Heart right ventricle (tissue), 16 donors: ENCODE results near the gene NPTXR. TPM values are rescaled to one million over a fixed set of nuclear protein-coding genes. Genes with fewer than 3 reads are reported as not detected.

Experiments used
- ATAC-seq, 8 donors: fragments of 200-7000 bp; cut with Tn5 transposase; one replicate each; pipeline ENCODE4 v1.9.1; 2020; ENCODE audit warnings: mild to moderate bottlenecking in 8 of 8, moderate library complexity in 8 of 8, moderate number of reproducible peaks in 1 of 8
- DNase-seq, 2 donors: peaks; one replicate each; pipeline ENCODE4 v3.0.0-alpha.2; 2020
- H3K27ac ChIP-seq, 10 donors: fragments of 200-600 bp; sonication (generic) in 2 of 10; one replicate each; pipeline versions ENCODE4 v1.5.0 to v1.8.0; 2020 to 2022; ENCODE audit warnings: mild to moderate bottlenecking in 3 of 10
- H3K27me3 ChIP-seq, 7 donors: fragments of 200-600 bp; one replicate each; pipeline ENCODE4 v1.8.0; 2021 to 2022; ENCODE audit warnings: mild to moderate bottlenecking in 2 of 7
- H3K36me3 ChIP-seq, 9 donors: fragments of 200-600 bp; sonication (generic) in 1 of 9; one replicate each; pipeline versions ENCODE4 v1.5.0 to v1.8.0; 2020 to 2022; ENCODE audit warnings: mild to moderate bottlenecking in 2 of 9
- H3K4me1 ChIP-seq, 9 donors: fragments of 200-600 bp; sonication (generic) in 1 of 9; one replicate each; pipeline versions ENCODE4 v1.5.0 to v1.8.0; 2020 to 2022; ENCODE audit warnings: mild to moderate bottlenecking in 4 of 9
- H3K4me3 ChIP-seq, 10 donors: fragments of 200-600 bp; sonication (generic) in 2 of 10; one replicate each; pipeline versions ENCODE4 v1.5.0 to v1.8.0; 2020 to 2022; ENCODE audit warnings: mild to moderate bottlenecking in 7 of 10, moderate library complexity in 2 of 10
- H3K9me3 ChIP-seq, 11 donors: fragments of 200-600 bp in 10 of 11; sonication (generic) in 2 of 11; one replicate each; pipeline versions ENCODE4 v1.5.0 to v1.8.0; 2013 to 2022; ENCODE audit warnings: mild to moderate bottlenecking in 2 of 11, control low read depth in 1 of 11, moderate library complexity in 1 of 11
- CTCF ChIP-seq, 9 donors: fragments of 200-600 bp; sonication (generic) in 2 of 9; IDR thresholded peaks; one replicate each; pipeline versions ENCODE4 v1.5.0 to v1.8.0; 2021 to 2022; ENCODE audit warnings: antibody characterized with exemption in 9 of 9, mild to moderate bottlenecking in 5 of 9, moderate library complexity in 1 of 9
- WGBS, 2 donors: extraction: QIAGEN DNeasy Blood & Tissue Kit; methylation state at CpG; one replicate each; pipeline ENCODE4 v1.1.7; 2013; ENCODE audit warnings: inconsistent platforms in 1 of 2; 5-methylcytosine and 5-hydroxymethylcytosine counted together
- intact Hi-C, 10 donors: fragments of 100-400 bp; cut with DNase I; formaldehyde crosslinking; loops; one replicate each; pipeline versions ENCODE4 v1.11.1 to v1.14.2; 2022
- polyA plus RNA-seq, 2 donors: library from polyadenylated mRNA; stranded (reverse); fragments of 200-250 nt; gene quantifications; one replicate each; pipeline ENCODE4 v1.2.3, GENCODE V29; 2013
- total RNA-seq, 10 donors: library from RNA; stranded (reverse); fragmentation: NEBNext Ultra II Directional in 3 of 10; extraction: Animal tissue kit (Norgen Biotek cat#: 25700) in 3 of 10; gene quantifications; one replicate each; pipeline versions ENCODE4 v1.2.1 to v1.2.4, GENCODE V29; 2021 to 2023
- donor health status: Arrhythmogenic right ventricular cardiomyopathy.
- donor health status: ischemic (EF 13 %, LVEDD 7.1; RV severe dilation, severe dysfunction).
- donor health status: healthy with polysubstance abuse.
- donor health status: DM: no; HTN: yes; CAD: no.
- donor health status: DM: no; HTN: no; CAD: no.
- donor health status: ischemic (EF 25% LVEDD 6.9; RV normal size, moderate dysfunction).
- donor health status: ischemic (EF 25% LVEDD 5.7; RV mildly dilated, moderate dysfunction).
- donor health status: healthy.
- donor health status: DM: yes; HTN: yes; CAD: no.
- donor health status: Ischemic cardiomyopathy.
- donor health status: ischemic (EF 35%, LVEDD 5.7; RV mildly dilated, moderate dysfunction).
- donor health status: nonischemic (EF 11% LVEDD 7.7; RV severe dilation, severe dysfunction).
- donor health status: DM: yes; HTN: yes; CAD: no.
- donor health status: PGD.
- donor health status: ischemic (EF 29% LVEDD 5.4; RV normal size, mild dysfunction).
- donor health status: nonischemic (EF 23%, LVEDD 6.1; RV moderate dilation, normal function).

The NPTXR gene
- total and polyA plus RNA-seq, 12 donors: 8.6 to 32.9 (median 21.4) TPM

DNA sequence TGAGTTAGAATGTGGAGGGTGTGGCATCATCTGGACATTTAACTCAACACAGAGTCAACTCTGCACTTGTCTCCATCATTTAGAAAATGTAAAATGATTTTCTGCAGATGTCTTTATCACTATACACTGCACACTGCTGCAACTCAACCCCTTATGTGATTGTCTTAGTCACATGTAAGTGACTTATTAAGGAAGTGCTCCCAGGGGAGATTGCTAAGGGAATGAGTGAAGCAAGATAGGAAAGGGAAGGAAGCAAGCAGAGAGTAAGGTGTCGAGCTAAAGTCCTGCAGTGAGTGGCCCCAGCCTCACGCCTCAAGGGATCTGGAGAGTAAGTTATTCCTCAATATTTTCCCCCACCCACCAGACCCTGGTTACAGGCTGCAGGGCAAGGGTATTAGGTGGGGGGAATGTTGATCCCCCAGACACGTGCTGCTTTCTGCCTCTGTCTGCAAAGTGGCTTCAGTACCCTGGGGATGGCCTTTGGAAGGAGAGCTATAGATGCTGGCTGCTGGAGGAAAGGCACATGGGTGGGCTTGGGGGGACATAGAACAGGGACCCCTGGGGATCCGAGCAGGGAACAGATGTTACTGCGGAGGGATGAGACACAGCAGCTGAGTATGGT, 35.4 kb upstream of the NPTXR start:
- WGBS, 2 donors: 64 to 71% methylated on average over 5 of the region's 5 CpGs
- Histone ChIP-seq H3K27me3 (no peaks in the 10 kb centered on the region), H3K4me1 (peaks cover 7 to 27% (median 22%) of the 10 kb centered on the region in 9 donors), H3K36me3 (no peaks in the 10 kb centered on the region), H3K9me3 (peaks cover 0 to 9% (median 0%) of the 10 kb centered on the region in 11 donors), H3K4me3 (no peak overlapping the region), H3K27ac (no peak overlapping the region)
- ATAC-seq (no peak), DNase-seq (no peak)
- intact Hi-C loops: loop anchor here in 4 of 10 donors (5.0 to 10.0 kb wide), 4 partner anchors 46 to 256 kb away; no protein-coding TSS in a partner anchor
- TF ChIP-seq CTCF (IDR thresholded peaks at IDR 0.05): no peak

GRCh38 chr22:38878001-38878400, 34.2 kb upstream of the NPTXR start:
- ATAC-seq: no peak
- H3K4me1 ChIP-seq: peaks cover 7 to 34% (median 26%) of the 10 kb centered on the region in 9 donors
- 91 to 94% methylated on average over 4 of the region's 4 CpGs for WGBS, 2 donors

DNA sequence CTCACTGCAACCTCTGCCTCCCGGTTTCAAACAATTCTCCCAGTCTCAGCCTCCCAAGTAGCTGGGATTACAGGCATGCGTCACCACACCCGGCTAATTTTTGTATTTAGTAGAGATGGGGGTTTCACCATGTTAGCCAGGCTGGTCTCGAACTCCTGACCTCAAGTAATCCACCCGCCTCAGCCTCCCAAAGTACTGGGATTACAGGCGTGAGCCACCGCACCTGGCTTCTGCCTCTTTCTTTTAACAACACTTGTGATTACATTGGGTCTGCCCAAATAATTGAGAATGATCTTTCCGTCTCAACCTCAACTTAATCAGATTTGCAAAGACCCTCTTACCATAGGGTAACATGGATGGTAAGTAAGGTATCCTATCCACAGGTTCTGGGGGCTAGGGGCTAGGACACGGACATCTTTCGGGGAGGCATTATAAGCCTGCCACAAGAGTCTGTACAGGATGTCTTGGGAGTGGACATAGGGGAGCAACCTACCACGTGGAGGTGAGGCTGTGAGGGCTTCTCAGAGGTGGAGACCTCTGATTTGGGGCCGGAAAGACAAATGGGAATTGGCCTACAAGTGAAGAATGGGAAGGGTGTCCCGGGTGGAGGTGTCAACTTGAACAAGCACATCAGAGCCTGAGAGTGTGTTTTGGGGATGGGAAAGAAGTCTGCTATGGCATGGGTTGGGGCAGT, 30.8 kb upstream of the NPTXR start:
- H3K36me3 ChIP-seq: peaks cover 0 to 5% (median 0%) of the 10 kb centered on the region in 9 donors
- TF ChIP-seq CTCF (IDR thresholded peaks at IDR 0.05): no peak
- ATAC-seq (no peak), DNase-seq (no peak)
- peaks cover 0 to 9% (median 0%) of the 10 kb centered on the region in 11 donors for H3K9me3 ChIP-seq
- no peak overlapping the region for H3K4me3 ChIP-seq
- 89 to 92% methylated on average over 13 of the region's 13 CpGs for WGBS, 2 donors
- intact Hi-C loops: loop anchor here in 8 of 10 donors (5.0 to 10.0 kb wide), 8 partner anchors 48 to 443 kb away; partner anchors contain the start of genes APOBEC3B (in 1 of the 8) and RPL3 (in 1 of the 8)
- no peaks in the 10 kb centered on the region for H3K27me3 ChIP-seq
- H3K27ac ChIP-seq: no peak overlapping the region
- peaks cover 6 to 27% (median 24%) of the 10 kb centered on the region in 9 donors for H3K4me1 ChIP-seq

More at GRCh38 chr22:38878001-38878400, 34.2 kb upstream of the NPTXR start:
- no peak for DNase-seq
- Histone ChIP-seq H3K9me3 (peaks cover 0 to 9% (median 0%) of the 10 kb centered on the region in 11 donors), H3K27me3 (no peaks in the 10 kb centered on the region), H3K27ac (no peak overlapping the region), H3K36me3 (no peaks in the 10 kb centered on the region), H3K4me3 (no peak overlapping the region)
- intact Hi-C loops: loop anchor here in 4 of 10 donors (5.0 to 10.0 kb wide), 4 partner anchors 47 to 257 kb away; no protein-coding TSS in a partner anchor
- TF ChIP-seq CTCF (IDR thresholded peaks at IDR 0.05): no peak
